Measurements from ENCODE around the gene BEST1.

DNA sequence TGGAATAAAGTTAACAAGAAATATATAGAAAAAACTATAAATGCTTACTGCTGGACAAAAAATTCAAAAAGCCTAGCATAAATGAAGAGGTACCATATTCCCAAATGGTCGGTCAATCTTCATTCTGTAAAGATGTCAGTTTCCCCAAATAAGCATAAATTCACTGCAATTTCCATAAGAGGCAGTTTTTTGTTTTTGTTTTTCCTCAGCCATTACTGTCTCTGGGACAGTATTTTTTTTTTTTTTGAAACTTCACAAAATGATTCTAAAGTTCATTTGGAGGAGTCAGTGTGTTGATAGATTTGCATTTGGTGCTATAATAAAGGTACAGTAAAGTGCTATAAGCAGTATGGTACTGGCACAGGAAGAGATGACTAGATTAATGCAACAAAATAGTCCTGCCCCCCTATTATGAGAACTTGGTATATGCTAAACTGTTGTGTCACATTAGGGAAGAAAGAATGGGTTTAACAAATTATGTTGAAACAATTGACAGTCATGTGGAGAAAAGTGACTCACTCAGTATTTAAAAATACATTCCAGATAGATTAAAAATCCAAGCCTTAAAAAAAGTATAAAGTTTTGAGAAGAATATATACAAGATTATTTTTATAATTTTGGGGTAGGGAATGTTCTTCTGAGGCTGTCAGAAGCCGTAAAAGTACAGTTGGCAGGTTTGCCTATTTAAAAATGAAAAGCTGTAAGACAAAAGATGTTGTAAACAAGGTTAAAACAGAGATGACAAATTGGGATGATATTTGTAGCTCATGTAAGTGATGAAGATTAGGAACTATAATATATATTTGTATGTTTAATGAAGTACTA lies 19.9 kb downstream of the BEST1 start:
- TF ChIP-seq GATA2 (IDR thresholded peaks at IDR 0.05; ENCODE audit: low read depth, low read length) = no peak
- TF ChIP-seq GATA3 (IDR thresholded peaks at IDR 0.05; ENCODE audit: low read depth, low read length) = no peak

All from SH-SY5Y (cell line).